ENCODE data around the gene OPN1MW. TPM values are rescaled to one million over a fixed set of nuclear protein-coding genes. Genes with fewer than 3 reads are reported as not detected.
"Not testable (repeated sequence)": the region's sequence is repeated elsewhere in the genome, so short reads cannot be mapped to it uniquely, and the experiment has no call there.

Gene OPN1MW
- total RNA-seq, 3 donors from 2014 or later: not detected

GRCh38 chrX:154238939-154239559 is 56.7 kb downstream of the OPN1MW start:
- H3K9me3 ChIP-seq; DNase-seq (ENCODE audit: low spot score in 2 of 2); H3K4me3 ChIP-seq; H3K27me3 ChIP-seq; intact Hi-C loops (cut with DNase I; ENCODE audit: low total_unique reads); H3K36me3 ChIP-seq; H3K4me1 ChIP-seq; H3K27ac ChIP-seq: not testable (repeated sequence)

- intact Hi-C loops (cut with DNase I; ENCODE audit: low total_unique reads); DNase-seq (ENCODE audit: low spot score in 2 of 2); H3K4me1 ChIP-seq; H3K9me3 ChIP-seq; H3K27me3 ChIP-seq; H3K36me3 ChIP-seq; H3K4me3 ChIP-seq; H3K27ac ChIP-seq: not testable (repeated sequence)
Measured at GRCh38 chrX:154239982-154240503, 57.6 kb downstream of the OPN1MW start.

Other genes starting within 250 kb of the OPN1MW start
- gene NAA10, start 247.6 kb upstream of the OPN1MW start, total RNA-seq: 10 to 100 TPM; 57.7 to 81.0 (median 79.2) TPM
- 10 to 100 TPM in 1 of 3 donors, 1 to 10 TPM in 2; 6.6 to 50.7 (median 6.9) TPM for gene RENBP, start 238.0 kb upstream of the OPN1MW start, total RNA-seq
- 10 to 100 TPM; 20.2 to 23.0 (median 22.6) TPM for gene HCFC1, start 210.8 kb upstream of the OPN1MW start, total RNA-seq
- gene TMEM187, start 209.8 kb upstream of the OPN1MW start, total RNA-seq: 10 to 100 TPM in 1 of 3 donors, 1 to 10 TPM in 2; 7.6 to 10.9 (median 8.2) TPM
- gene IRAK1, start 162.7 kb upstream of the OPN1MW start, total RNA-seq: 10 to 100 TPM; 43.7 to 66.2 (median 50.8) TPM
- gene MECP2, start 84.9 kb upstream of the OPN1MW start, total RNA-seq: 10 to 100 TPM; 56.3 to 58.3 (median 57.8) TPM
- gene OPN1LW, start 38.4 kb upstream of the OPN1MW start, total RNA-seq: not detected
- gene OPN1MW2, start 37.2 kb downstream of the OPN1MW start, total RNA-seq: not detected
- not detected for gene OPN1MW3, start 75.0 kb downstream of the OPN1MW start, total RNA-seq
- gene TEX28, start 112.5 kb downstream of the OPN1MW start, total RNA-seq: not detected
- under 1 TPM in 1 of 3 donors, not detected in 2; 0.16 TPM for gene TKTL1, start 113.2 kb downstream of the OPN1MW start, total RNA-seq
- 100 to 1,000 TPM; 416 to 675 (median 622) TPM for gene FLNA, start 192.0 kb downstream of the OPN1MW start, total RNA-seq
- gene EMD, start 196.7 kb downstream of the OPN1MW start, total RNA-seq: 10 to 100 TPM; 33.8 to 48.1 (median 45.6) TPM
- 1,000 to 10,000 TPM; 8,496 to 9,265 (median 8,695) TPM for gene RPL10, start 215.8 kb downstream of the OPN1MW start, total RNA-seq
- 10 to 100 TPM; 26.2 to 44.3 (median 26.9) TPM for gene DNASE1L1, start 226.7 kb downstream of the OPN1MW start, total RNA-seq
- gene TAFAZZIN, start 228.9 kb downstream of the OPN1MW start, total RNA-seq: 10 to 100 TPM; 27.7 to 53.7 (median 44.2) TPM
- gene ATP6AP1, start 246.1 kb downstream of the OPN1MW start, total RNA-seq: 10 to 100 TPM; 31.5 to 57.1 (median 34.8) TPM